NCI-H2107 treated with DMSO at 0.1 percent for 48 hours (cell line): ENCODE data around the gene SUGP1.
"Not testable (repeated sequence)": the region's sequence is repeated elsewhere in the genome, so short reads cannot be mapped to it uniquely, and the experiment has no call there.

Source experiments
- DNase-seq: peaks from one replicate; lab custom pipeline; 2025; ENCODE audit not compliant: unreplicated experiment; lab: John Stamatoyannopoulos, UW

The SUGP1 gene

DNA sequence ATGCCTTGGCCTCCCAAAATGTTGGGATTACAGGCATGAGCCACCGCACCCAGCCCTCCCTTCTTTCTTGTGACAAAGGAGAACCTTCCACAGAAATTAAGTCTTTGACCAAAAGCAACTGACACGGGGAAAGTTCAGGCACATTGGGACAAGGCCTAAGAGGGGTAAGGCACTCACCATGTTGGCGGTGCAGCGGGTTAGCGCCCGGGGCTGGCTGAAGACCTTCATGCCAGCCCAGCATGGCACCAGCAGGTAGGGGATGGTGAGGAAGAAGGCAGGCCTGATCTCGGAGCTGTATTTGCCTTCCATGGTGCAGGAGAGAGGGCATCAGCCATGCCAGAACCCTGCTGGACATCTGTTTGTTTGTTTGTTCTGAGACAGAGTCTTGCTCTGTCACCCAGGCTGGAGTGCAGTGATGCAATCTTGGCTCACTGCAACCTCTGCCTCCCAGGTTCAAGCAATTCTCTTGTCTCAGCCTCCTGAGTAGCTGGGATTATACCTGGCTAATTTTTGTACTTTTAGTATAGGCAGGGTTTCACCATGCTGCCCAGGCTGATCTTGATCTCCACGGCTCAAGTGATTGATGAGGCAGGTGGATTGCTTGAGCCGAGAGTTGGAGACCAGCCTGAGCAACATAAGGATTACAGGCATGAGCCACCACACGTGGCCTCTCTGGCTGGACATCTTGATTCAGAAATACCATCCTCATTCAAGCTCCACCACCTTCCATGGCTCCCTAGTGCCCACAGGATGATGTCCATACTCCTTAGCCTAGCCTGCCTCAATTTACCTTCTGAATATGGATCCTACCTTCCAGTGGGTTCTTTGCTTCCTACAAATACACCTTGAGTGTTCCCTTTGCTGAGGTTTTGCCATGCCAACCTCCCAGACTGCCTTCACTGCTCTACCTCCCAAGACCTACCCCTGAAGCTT is 51.6 kb downstream of the SUGP1 start:
- DNase-seq, result no peak

DNA sequence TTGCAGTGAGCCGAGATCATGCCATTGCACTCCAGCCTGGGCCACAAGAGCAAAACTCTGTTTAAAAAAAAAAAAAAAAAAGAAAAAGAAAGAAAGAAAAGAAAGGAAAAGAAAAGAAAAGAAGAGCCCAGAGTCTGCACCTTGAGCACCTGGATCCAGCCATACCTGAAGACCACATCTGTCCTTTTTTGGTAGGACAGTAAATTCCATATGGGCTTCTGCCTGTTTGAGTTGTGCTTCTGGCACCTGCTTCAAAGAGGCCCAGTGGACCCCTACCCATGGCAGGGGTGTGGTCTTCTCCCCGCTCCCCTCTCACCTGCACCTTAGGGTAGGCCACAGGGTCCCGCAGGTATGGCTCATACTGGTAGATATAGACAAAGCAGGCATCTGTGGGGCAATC is 53.0 kb downstream of the SUGP1 start:
- DNase-seq, result no peak

DNA sequence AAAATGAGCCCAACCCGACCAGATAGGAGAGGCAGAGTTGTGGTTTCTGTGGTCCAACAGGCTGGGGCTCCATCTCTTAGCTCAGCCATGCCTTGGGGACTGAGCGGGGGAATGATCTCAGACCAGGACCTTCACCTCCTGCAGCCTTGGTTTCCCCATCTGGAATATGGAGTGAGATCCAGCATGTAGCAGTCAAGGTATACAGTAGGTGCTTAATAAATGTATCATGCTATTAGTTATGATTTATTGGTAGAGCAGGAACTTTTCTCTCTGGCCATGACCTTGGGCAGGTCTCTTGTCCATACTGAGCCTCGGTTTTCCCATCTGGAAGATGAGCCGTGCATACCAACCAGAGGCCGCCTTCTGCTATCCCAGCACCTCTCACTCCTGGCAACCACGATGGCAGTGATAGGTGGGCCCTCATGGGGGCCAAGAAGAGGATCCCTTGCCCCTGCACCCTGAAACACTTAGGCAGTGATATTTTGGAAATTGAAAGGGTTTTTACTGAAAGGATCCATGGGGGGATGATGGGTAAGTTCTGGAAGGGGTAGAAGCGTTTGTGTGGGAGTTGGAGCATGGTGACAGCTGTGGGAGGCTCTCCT is 56.3 kb downstream of the SUGP1 start:
- no peak for DNase-seq

DNA sequence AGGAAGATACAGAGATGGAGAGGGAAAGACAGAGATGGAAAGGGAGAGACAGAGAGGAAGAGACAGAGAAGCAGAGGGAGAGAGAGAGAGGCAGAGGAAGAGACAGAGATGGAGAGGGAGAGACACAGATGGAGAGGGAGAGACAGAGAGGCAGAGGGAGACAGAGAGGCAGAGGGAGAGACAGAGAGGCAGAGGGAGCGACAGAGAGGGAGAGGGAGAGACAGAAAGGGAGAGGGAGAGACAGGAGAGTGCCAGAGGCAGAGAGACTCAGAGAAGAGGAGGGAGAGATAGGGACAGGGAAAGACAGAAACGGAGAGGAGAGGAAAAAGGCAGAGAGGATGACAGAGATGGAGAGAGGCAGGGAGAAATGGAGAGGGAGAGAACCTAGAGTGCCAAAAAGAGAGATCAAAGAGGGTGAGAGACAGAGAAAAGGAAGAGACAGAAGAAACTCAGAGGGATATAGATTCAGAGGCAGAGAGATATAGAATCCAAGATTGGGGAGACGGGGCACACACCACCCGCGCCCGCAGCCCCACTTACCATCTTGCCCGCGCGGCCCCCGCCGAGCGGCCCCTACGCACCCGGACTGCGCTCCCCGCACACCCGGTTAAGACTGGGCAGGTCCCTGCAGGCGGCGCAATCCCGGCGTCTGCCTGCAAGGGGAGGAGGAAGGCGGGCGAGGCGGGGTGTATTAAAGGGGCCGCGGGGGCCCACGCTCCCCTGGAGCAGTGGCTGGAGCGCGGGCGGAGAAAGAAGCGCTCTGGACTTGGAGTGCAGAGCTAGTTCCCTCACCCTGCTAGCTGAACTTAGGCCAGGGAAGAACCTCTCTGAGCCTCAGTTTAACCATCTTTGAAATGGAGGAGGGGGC is 57.9 kb downstream of the SUGP1 start:
- DNase-seq, result no peak

DNA sequence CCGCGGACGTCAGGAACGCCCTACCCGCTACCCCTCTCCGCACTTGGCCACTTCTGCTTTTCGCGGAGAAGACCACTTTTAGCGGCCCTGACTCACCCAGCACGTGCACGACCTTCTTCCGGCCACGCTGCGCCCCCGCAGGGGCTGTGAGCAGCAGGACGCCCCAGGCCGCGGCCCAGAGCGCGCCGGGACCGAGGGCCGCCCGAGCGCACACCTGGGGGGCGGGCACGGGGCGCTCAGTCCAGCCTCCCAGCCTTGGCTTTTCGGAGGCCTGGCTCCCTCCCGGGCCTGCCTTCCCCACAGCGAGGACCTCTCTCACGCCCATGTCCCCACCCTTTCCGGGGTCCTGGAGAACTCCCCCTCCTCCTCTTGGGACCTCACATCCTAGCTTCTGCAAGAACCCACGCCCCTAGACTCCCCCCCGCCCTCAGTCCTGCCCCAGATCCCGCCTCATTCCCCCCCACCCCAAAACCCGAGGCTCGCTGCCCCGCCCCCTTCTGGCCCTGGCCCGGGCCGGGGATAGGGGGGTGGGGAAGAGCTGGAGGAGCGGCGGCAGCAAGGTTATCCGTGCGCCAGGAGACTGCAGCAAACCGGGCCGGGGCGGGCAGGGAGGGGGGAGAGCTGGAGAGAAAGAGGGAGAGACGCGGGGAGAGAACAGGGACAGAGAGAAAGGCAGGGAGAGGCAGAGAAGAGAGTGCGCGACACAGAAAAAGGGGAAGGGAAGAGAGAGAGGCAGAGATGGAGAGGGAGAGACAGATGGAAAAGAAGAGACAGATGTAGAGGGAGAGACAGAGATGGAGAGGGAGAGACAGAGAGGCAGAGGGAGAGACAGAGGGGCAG is 58.7 kb downstream of the SUGP1 start:
- no peak for DNase-seq

DNA sequence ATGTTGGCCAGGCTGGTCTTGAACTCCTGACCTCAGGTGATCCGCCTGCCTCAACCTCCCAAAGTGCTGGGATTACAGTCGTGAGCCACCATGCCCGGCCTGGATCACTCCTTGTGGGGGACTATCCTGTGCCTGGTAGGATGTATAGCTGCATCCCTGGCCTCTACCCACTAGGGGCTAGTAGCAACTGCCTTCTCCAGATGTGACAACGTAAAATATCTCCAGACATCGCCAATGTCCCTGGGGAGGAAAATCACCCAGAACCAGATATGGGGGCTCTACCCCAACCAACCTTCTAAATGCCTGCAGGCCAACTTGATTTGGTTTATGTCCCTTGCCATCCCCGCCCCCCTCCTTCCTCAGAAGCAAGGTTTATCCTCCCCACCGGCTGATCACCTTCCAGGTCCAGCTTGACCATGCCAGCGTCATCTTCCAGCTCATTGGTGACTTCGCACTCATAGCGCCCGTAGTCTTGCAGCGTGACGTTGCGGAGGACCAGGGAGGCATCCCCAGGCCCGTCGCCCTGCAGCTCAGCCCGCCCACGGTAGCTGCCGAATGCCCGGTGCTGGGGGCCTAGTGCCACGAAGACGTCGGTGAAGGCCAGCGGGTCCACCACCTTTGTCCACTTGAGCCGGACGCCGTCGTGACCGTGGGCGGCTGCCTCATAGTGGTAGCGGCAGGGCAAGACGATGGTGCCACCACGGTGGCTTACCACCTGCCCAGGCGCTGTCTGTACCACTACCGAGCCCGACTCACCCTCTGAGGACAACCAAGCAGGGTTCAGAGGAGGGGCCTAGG is 59.7 kb downstream of the SUGP1 start:
- DNase-seq, result no peak

DNA sequence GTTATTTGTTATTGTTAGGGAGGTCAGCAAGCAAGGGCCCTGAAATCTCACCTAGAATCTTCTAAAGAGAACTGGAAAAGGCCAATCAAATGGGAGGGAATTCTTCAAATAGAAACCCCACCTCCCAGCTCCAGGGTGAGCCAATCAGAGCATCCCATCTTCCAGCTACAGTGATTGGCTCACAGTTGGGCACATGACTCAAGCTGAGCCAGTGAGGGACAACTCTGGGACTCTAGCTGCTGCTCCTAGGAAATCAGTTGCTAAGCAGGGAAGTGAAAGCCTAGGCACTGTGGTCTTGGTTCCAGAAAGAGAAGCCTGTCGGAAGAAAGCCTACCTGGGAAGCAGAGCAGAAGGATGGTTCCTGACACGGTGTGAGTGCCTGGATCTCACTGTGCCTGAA is 60.6 kb downstream of the SUGP1 start:
- no peak for DNase-seq

DNA sequence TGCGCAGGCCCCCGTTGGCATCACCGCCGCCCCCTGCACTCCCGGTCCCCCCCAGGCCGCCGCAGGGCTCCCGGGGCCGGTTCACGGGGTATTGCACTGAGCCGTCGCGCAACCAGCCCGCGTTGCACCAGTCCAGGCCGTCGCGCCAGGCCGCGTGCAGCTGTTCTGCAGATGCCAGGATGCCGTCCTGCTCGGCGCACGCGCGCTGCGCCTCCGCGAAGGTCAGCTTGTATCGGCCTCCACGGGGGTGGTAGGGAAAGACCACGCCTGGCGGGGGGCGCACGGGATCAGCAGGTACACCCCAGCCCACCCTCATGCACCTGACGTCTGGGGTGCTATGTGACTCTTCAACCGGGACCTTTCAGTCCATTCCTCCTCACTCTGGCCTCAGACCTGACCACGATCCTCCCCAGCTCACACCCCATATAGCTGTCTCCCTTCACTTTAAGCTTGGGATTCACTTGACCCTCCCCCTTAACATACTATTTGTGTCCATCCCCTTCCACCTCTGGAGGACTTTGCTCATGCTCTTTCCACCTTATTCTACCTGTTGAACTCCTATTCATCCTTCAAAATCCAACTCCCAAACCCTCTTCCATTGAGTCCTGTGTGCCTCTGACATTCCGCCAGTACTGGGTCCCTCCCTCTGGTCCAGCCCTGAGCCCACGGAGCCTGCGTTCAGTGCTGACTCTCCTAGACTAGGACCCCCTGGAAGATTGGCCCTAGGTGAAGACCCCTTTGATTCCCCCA is 61.5 kb downstream of the SUGP1 start:
- no peak for DNase-seq

DNA sequence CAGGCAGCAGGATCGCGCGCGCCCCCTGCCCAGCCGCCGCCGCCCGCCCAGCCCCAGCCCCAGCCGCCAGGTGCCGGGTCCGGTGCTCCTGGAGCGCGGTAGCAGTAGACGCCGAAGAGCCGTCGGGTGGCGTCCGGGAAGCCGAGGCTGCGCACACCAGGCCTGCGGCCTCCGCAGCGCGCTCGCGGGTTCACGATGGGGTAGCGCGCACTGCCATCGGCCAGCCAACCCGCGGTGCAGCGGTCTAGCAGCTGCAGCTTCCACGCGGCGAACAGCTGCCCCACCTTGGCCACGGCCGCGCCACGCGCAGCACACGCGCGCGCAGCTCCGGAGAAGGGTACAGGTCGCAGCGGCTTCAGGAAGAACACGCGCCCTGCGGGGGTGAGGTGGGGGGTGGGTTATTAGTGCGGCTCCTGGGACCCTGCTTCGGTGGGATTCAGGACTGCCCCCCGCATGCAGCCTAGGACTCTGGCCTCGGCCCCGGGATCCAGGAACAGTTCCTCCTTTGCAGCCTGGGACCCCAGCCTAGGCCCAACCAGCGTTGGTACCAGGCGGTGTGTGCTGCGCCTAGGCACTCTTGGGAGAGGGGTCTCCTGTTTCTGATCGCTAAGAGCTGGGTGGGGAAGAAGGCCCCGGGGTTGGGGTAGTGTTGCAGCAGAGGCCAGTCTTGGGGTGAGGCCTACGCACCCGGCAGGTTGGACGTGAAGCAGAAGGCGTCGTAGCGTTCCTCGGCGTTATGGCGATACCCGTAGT is 62.3 kb downstream of the SUGP1 start:
- no peak for DNase-seq

DNA sequence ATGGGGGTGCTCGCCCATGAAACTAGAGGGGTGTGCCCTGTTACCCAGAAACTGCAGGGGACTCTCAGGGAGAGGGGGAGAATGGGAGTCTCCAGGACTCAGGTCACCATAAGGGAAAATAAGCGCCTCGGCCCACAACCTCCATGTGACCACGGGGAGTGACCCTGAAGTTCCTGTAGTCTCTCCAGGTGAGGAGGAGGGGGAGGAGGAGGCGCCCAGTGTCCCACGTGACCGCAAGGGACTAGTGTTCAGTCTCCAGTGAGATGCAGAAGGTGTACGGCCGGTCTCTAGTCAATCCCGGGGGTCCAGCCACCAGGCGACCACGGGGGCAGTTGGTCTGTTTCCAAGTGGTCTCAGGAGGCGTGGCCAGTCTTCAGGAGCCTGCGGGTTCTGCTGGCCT is 63.2 kb downstream of the SUGP1 start:
- DNase-seq, result no peak

DNA sequence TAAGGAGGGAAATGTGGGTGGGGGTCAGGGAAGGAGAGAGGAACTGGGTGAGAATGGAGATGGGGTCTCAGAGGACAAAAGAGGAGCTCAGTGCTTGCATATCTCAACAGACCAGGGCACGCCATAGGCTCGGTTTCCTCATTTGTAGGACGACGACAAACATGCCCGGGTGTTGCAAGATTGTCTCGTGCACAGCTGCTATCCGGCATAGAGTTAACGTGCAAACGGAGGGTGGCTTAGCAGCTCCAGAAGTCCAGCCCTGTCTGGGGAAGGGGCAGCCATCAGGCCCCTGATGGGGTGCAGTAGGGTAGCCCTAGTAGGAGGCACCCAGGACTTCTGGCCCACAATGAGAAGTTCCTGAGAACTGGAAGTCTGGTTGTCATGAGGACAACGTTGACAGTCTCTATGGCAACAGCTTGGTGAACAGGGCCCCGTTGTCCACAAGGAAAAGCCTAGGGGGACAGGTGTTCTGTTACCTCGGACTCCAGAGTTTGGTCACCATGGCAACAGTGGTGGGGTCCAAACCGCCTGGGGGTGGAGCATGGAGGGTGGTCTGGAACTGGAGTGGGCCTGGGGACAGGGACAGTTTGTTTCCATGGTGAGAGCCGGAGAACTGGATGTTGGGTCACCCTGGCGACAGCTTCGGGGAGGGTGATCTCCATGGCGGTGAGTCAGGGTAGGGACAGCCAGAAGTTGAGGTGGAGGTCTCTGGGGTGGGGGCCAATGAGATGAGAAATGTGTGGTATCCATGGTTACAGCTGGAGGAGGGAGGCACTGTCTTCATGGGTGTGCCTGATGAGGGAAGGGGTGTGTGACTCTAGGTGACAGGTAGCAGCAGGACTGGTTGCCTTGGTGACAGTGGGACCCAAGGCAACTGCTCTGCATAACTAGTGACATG is 64.0 kb downstream of the SUGP1 start:
- DNase-seq, result no peak

DNA sequence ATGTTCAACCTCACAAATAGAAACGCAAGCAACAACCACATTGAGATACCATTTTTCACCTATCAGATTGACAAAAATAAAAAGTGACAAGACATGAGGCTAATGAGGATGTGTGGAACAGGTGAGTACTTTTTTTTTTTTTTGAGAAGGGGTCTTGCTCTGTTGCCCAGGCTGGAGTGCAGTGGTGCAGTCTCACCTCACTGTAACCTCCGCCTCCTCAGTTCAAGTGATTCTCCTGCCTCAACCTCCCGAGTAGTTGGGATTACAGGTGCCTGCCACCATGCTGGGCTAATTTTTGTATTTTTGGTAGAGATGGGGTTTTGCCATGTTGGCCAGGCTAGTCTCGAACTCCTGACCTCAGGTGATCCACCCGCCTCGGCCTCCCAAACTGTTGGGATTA is 66.9 kb downstream of the SUGP1 start:
- DNase-seq, result not testable (repeated sequence)

DNA sequence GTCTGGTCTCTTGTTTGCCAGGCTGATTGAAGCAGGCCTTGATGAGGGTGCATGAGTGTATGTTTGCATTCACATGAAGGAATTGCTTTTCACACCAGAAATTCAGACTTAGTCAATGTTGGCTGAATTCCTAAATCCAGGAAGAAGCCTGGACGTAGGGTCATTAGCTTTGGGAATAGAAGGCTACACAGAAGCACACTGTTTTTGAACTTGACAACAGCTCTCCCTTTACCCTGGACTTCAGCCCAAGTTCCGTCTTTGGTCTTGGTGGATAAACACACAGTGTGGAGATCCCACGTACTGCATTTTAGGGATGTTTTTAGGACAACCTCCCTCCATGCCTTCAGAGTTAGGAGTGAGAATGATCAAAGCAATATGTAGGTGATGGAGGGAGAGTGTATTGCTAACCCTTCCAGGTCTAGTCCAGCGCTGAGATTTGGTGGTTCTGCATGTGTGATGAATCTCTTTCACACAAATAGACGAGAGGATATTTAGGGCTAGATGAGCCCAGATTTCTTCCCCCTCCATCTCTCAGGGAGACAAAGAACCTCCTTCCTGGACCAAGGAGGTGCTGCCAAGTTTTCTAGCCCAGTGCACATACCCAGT is 70.0 kb downstream of the SUGP1 start:
- DNase-seq, result no peak

DNA sequence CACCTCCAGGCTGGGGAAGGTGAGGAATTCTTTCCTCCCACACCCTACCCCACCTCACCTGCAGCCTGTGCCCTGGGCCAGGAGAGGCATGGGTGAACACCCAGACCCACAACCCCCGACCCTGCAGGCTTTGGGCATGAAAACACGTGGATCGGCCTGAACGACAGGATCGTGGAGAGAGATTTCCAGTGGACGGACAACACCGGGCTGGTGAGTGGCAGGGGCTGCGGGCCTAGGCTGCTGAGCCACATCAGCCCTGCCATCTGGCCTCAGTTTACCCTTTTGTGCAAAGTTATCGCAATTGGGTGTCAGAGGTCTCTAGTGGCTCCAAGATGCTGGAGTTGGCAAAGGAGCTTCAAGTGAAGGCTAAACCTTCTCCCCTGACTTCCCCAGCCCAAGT is 79.8 kb downstream of the SUGP1 start:
- no peak for DNase-seq

DNA sequence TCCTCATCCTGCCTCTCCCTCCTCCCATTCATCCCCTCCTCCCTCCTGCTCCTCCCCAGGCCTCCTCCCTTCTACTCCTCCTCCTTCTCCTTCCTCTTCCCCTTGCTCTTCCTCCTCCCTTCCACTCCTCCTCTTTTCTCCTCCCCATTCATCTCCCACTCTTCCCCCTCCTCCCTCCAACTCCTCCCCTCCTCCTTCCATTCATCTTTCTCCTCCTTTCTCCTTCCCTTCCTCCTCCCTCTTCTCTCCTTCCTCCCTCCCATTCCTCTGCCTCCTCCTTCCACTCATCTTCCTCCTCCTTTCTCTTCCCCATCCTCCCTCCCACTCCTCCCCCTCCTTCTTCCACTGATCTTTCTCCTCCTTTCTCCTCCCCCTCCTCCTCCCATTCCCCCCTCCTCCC is 80.6 kb downstream of the SUGP1 start:
- no peak for DNase-seq

DNA sequence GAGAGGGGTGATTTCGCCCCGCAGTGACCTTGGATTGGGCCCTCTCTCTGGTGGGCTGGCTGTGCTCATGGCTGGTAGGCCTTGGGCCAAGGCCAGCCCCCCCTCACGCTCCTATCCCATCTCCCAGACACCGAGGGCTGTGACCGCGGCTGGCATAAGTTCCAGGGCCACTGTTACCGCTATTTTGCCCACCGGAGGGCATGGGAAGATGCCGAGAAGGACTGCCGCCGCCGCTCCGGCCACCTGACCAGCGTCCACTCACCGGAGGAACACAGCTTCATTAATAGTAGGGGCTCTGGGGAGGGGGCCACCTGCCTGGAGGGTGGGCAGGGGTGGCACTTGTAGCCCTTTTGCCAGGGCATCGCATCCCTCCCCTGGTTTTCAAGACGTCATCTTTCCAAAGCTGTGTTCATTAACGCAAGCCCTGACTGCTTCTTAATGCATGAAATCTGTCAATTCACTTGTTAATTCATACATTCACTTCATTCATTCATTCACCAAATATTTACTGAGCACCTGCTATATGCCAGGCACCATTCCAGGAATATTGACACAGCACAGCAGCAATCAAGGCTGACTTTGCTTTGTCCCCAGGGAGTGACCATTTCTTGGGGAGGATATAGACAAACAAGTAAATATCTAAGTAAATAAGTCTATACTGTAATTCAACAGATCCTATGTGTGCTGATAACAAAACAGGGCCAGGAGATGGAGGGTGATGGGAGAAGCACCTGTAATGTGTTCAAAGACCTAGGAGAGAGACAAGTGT is 82.0 kb downstream of the SUGP1 start:
- no peak for DNase-seq
